Subcutaneous abdominal adipose tissue (tissue), 5 donors: ENCODE measurements around the gene ICAM1.
A peak's percentile ranks its signal among the peaks of the same experiment; 100 is the strongest.

ENCODE experiments used
- H3K27ac ChIP-seq: one replicate; pipeline ENCODE4 v1.7.0; 2013; ENCODE audit warnings: low read depth, mild to moderate bottlenecking, inconsistent platforms, low read length, moderate library complexity
- H3K27me3 ChIP-seq, 5 donors: one replicate each; pipeline ENCODE4 v1.7.0; 2013; ENCODE audit warnings: low read length in 5 of 5, inconsistent platforms in 1 of 5; ENCODE audit not compliant: control insufficient read depth in 5 of 5, insufficient read depth in 4 of 5
- H3K36me3 ChIP-seq, 5 donors: one replicate each; pipeline ENCODE4 v1.7.0; 2013; ENCODE audit warnings: low read length in 5 of 5; ENCODE audit not compliant: control insufficient read depth in 5 of 5, insufficient read depth in 5 of 5
- H3K4me1 ChIP-seq, 5 donors: one replicate each; pipeline ENCODE4 v1.7.0; 2013; ENCODE audit warnings: low read length in 5 of 5, mild to moderate bottlenecking in 3 of 5, moderate library complexity in 1 of 5; ENCODE audit not compliant: control insufficient read depth in 5 of 5, insufficient read depth in 5 of 5
- H3K4me3 ChIP-seq, 5 donors: one replicate each; pipeline ENCODE4 v1.7.0; 2013; ENCODE audit warnings: low read length in 5 of 5, low read depth in 1 of 5
- H3K9ac ChIP-seq, 5 donors: one replicate each; pipeline ENCODE4 v1.7.0; 2013; ENCODE audit warnings: low read length in 5 of 5, mild to moderate bottlenecking in 4 of 5, moderate library complexity in 3 of 5
- H3K9me3 ChIP-seq, 5 donors: one replicate each; pipeline ENCODE4 v1.7.0; 2013; ENCODE audit warnings: low read length in 5 of 5; ENCODE audit not compliant: control insufficient read depth in 5 of 5
- donor health status: healthy.
- donor health status: healthy.
- donor health status: healthy.
- donor health status: healthy.
- donor health status: healthy.

Gene ICAM1

DNA sequence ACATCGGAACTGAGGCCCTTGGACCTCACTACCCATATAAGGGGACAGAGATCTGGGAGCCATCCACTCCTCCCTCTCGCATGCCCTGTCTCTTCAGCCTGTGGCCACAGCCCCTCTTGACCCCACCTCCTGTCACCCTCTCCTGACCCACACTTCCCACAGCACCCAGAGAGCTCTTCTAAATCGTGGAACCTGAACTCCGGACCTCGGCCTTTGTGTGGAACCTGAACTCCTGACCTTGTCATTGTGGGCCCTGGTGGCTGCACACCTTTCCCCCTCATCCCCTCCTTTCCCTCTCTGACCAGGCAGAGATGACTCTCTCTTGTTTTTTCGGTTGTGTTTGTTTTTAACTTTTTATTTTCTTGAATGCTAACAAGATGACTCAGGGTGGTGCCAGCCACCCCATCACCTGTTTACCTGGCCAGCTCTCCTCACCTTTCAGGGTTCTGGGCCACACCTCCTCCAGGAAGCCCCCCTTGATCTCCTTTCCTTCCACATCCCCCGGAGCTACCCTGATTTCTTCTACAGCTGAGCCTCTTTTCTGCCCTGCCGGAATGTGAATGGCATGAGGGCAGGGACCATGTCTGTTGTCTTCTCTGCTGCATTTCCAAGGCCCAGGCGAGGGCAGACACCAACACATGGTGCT lies 13.8 kb upstream of the ICAM1 start:
- H3K27ac ChIP-seq: no peak overlapping the region
- H3K9me3 ChIP-seq: no peaks in the 10 kb centered on the region
- H3K27me3 ChIP-seq: no peaks in the 10 kb centered on the region
- H3K36me3 ChIP-seq: peaks cover 0 to 50% (median 49%) of the 10 kb centered on the region in 5 donors
- no peak overlapping the region for H3K9ac ChIP-seq
- no peak overlapping the region for H3K4me3 ChIP-seq
- H3K4me1 ChIP-seq: peaks cover 0 to 13% (median 10%) of the 10 kb centered on the region in 5 donors

GRCh38 chr19:10258080-10258710 lies 12.7 kb upstream of the ICAM1 start:
- Histone ChIP-seq H3K9me3 (no peaks in the 10 kb centered on the region), H3K36me3 (peaks cover 0 to 50% (median 49%) of the 10 kb centered on the region in 5 donors), H3K27ac (no peak overlapping the region), H3K9ac (no peak overlapping the region), H3K4me1 (peaks cover 0 to 4% (median 0%) of the 10 kb centered on the region in 5 donors), H3K4me3 (no peak overlapping the region), H3K27me3 (no peaks in the 10 kb centered on the region)

DNA sequence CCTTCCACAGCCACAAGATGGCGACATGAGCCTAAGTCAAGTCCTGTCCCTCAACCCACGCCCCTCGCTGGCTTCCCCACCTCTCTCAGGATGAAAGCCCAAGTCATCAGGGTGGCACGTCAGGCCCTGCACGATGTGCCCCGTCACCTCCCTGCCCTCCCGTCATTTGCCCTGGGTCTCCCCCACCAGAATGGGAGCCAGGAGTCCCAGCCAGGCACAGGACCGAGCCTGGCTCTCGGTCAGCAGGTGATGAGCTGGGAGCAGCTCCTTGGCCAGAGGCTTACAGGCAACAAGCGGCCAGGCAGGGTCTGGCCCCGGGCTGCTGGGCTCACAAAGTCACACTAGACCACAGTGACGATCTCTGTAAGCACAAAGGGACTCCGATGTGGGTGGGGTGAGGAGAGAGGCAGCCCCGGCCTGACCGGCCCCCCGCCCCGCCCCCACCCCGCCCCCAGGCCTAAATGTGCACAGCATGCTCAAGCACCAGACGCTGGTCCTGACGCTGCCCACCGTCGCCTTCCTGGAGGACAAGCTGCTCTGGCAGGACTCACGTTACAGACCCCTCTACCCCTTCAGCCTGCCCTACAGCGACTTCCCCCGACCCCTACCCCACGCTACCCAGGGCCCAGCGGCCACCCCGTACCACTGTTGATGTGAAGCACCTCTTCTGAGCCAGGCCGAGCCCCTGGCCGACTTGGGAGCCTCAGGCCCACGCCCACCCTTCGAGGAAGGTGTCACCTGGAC lies 11.6 kb upstream of the ICAM1 start:
- no peaks in the 10 kb centered on the region for H3K9me3 ChIP-seq
- H3K27me3 ChIP-seq: no peaks in the 10 kb centered on the region
- H3K4me1 ChIP-seq: peaks cover 0 to 4% (median 0%) of the 10 kb centered on the region in 5 donors
- H3K36me3 ChIP-seq: peaks cover 0 to 46% (median 44%) of the 10 kb centered on the region in 5 donors
- H3K4me3 ChIP-seq: no peak overlapping the region
- H3K27ac ChIP-seq: no peak overlapping the region
- H3K9ac ChIP-seq: no peak overlapping the region

DNA sequence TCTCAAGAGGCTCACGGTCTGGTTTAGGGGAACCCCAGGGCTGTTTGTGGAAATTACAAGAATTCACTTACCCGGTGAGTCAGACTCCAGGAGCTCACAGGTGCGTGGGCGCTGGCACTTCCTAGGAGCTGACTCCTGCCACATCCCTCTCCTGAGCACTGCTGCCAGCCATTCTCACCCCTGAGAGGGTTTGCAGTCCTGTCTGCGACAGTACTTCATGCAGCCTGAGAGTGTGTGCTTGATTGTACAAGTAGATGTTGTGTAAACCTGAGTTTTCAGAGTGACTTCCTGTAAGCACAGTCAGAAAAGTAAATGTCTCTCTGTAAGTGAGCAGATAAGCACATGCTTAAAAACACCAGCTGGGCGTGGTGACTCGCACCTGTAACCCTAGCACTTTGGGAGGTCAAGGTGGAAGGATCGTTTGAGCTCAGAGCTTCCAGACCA lies 10.8 kb upstream of the ICAM1 start:
- peaks cover 0 to 4% (median 0%) of the 10 kb centered on the region in 5 donors for H3K4me1 ChIP-seq
- peaks cover 0 to 38% (median 38%) of the 10 kb centered on the region in 5 donors for H3K36me3 ChIP-seq
- no peaks in the 10 kb centered on the region for H3K9me3 ChIP-seq
- H3K27me3 ChIP-seq: no peaks in the 10 kb centered on the region
- no peak overlapping the region for H3K9ac ChIP-seq
- no peak overlapping the region for H3K4me3 ChIP-seq
- no peak overlapping the region for H3K27ac ChIP-seq

GRCh38 chr19:10262771-10263170 lies 8.1 kb upstream of the ICAM1 start:
- Histone ChIP-seq H3K36me3 (peaks cover 0 to 18% (median 15%) of the 10 kb centered on the region in 5 donors), H3K27ac (no peak overlapping the region), H3K4me3 (no peak overlapping the region), H3K9ac (no peak overlapping the region), H3K9me3 (no peaks in the 10 kb centered on the region), H3K27me3 (no peaks in the 10 kb centered on the region), H3K4me1 (peaks cover 0 to 9% (median 0%) of the 10 kb centered on the region in 5 donors)

DNA sequence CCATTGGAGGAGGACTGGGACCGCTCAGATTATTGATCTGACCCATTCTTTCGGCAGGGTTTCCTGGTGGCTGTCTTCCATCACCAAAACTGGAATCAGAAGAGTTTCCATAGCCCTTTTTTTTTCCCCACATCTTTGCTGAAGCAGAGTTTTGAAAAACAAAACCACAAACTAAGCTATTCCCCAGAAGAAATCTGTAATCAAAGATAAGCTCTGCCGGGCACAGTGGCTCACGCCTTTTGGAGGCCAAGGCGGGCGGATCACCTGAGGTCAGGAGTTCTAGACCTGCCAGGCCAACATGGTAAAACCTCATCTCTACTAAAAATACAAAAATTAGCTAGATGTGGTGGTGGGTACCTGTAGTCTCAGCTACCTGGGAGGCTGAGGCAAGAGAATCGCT lies 4.2 kb upstream of the ICAM1 start:
- Histone ChIP-seq H3K9me3 (peaks cover 0 to 3% (median 0%) of the 10 kb centered on the region in 5 donors), H3K36me3 (peaks cover 0 to 4% (median 0%) of the 10 kb centered on the region in 5 donors), H3K27ac (no peak overlapping the region)

GRCh38 chr19:10268071-10268470 lies 2.8 kb upstream of the ICAM1 start:
- H3K4me1 ChIP-seq: peaks cover 21 to 53% (median 35%) of the 10 kb centered on the region in 5 donors
- H3K9ac ChIP-seq: peak overlapping the region in 2 of 5 donors; percentile 16 to 78
- peaks cover 0 to 3% (median 0%) of the 10 kb centered on the region in 5 donors for H3K9me3 ChIP-seq
- H3K4me3 ChIP-seq: peak overlapping the region in 3 of 5 donors; percentile 13 to 42 (median 21)
- peaks cover 0 to 8% (median 0%) of the 10 kb centered on the region in 5 donors for H3K36me3 ChIP-seq
- H3K27ac ChIP-seq: peak overlapping the region; percentile 88
- H3K27me3 ChIP-seq: peaks cover 0 to 20% (median 0%) of the 10 kb centered on the region in 5 donors

More for the DNA sequence above, 4.2 kb upstream of the ICAM1 start:
- no peak overlapping the region for H3K9ac ChIP-seq
- H3K27me3 ChIP-seq: peaks cover 0 to 20% (median 0%) of the 10 kb centered on the region in 5 donors
- no peak overlapping the region for H3K4me3 ChIP-seq
- peaks cover 18 to 40% (median 28%) of the 10 kb centered on the region in 5 donors for H3K4me1 ChIP-seq

GRCh38 chr19:10269333-10270179 lies 1.4 kb upstream of the ICAM1 start:
- H3K4me3 ChIP-seq: peak overlapping the region in 4 of 5 donors; percentile 61 to 82 (median 78)
- H3K27me3 ChIP-seq: peaks cover 0 to 20% (median 0%) of the 10 kb centered on the region in 5 donors
- peak overlapping the region; percentile 88 for H3K27ac ChIP-seq
- H3K9me3 ChIP-seq: peaks cover 0 to 3% (median 0%) of the 10 kb centered on the region in 5 donors
- peaks cover 0 to 8% (median 2%) of the 10 kb centered on the region in 5 donors for H3K36me3 ChIP-seq
- H3K4me1 ChIP-seq: peaks cover 21 to 53% (median 35%) of the 10 kb centered on the region in 5 donors
- H3K9ac ChIP-seq: peak overlapping the region; percentile 70 to 87 (median 83)

DNA sequence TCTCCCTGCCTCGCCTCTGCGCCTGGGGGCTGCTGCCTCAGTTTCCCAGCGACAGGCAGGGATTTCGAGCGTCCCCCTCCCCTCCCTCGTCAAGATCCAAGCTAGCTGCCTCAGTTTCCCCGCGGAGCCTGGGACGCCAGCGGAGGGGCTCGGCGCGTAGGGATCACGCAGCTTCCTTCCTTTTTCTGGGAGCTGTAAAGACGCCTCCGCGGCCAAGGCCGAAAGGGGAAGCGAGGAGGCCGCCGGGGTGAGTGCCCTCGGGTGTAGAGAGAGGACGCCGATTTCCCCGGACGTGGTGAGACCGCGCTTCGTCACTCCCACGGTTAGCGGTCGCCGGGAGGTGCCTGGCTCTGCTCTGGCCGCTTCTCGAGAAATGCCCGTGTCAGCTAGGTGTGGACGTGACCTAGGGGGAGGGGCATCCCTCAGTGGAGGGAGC lies 722 bp upstream of the ICAM1 start:
- H3K9me3 ChIP-seq: peaks cover 0 to 3% (median 0%) of the 10 kb centered on the region in 5 donors
- peak overlapping the region; percentile 42 to 82 (median 78) for H3K4me3 ChIP-seq
- H3K27me3 ChIP-seq: peaks cover 0 to 20% (median 0%) of the 10 kb centered on the region in 5 donors
- peak overlapping the region; percentile 70 to 87 (median 83) for H3K9ac ChIP-seq
- H3K27ac ChIP-seq: peak overlapping the region; percentile 88
- peaks cover 0 to 13% (median 7%) of the 10 kb centered on the region in 5 donors for H3K36me3 ChIP-seq
- H3K4me1 ChIP-seq: peaks cover 21 to 57% (median 35%) of the 10 kb centered on the region in 5 donors
